GM18867 (cell line): ENCODE results near the gene STK38.
"Not testable (repeated sequence)": the region's sequence is repeated elsewhere in the genome, so short reads cannot be mapped to it uniquely, and the experiment has no call there.

ENCODE experiments used
- ATAC-seq: cut with Tn5 transposase; IDR thresholded peaks from one replicate; pipeline ENCODE4 v1.9.1; 2021; ENCODE audit warnings: mild to moderate bottlenecking, moderate library complexity; ENCODE audit not compliant: unreplicated experiment

The STK38 gene

GRCh38 chr6:36491378-36491965, 55.8 kb downstream of the STK38 start:
- no peak for ATAC-seq

- ATAC-seq = no peak
These were observed 57.9 kb downstream of the STK38 start for GRCh38 chr6:36489426-36489825.

GRCh38 chr6:36488221-36488620, 59.1 kb downstream of the STK38 start:
- no peak for ATAC-seq

- ATAC-seq = no peak
These were observed 59.6 kb downstream of the STK38 start for GRCh38 chr6:36487698-36488097.

- ATAC-seq = no peak
These were observed 62.5 kb downstream of the STK38 start for GRCh38 chr6:36484736-36485135.

- ATAC-seq = not testable (repeated sequence)
These were observed 64.0 kb downstream of the STK38 start for GRCh38 chr6:36483326-36483725.

- no peak for ATAC-seq
These were observed 68.0 kb downstream of the STK38 start for GRCh38 chr6:36479256-36479655.

- no peak for ATAC-seq
These were observed 69.2 kb downstream of the STK38 start for GRCh38 chr6:36478051-36478526.

- no peak for ATAC-seq
These were observed 77.3 kb downstream of the STK38 start for GRCh38 chr6:36469946-36470345.

GRCh38 chr6:36469148-36469661, 78.1 kb downstream of the STK38 start:
- no peak for ATAC-seq

GRCh38 chr6:36467625-36468024, 79.7 kb downstream of the STK38 start:
- ATAC-seq = no peak

- ATAC-seq = no peak
These were observed 83.0 kb downstream of the STK38 start for GRCh38 chr6:36464233-36464632.

- ATAC-seq = no peak
These were observed 83.6 kb downstream of the STK38 start for GRCh38 chr6:36463676-36464075.

GRCh38 chr6:36461646-36462045, 85.6 kb downstream of the STK38 start:
- no peak for ATAC-seq

GRCh38 chr6:36460916-36461315, 86.4 kb downstream of the STK38 start:
- ATAC-seq = no peak

GRCh38 chr6:36459501-36459900, 87.8 kb downstream of the STK38 start:
- no peak for ATAC-seq

GRCh38 chr6:36455486-36456027, 91.7 kb downstream of the STK38 start:
- ATAC-seq = no peak

GRCh38 chr6:36452897-36453296, 94.4 kb downstream of the STK38 start:
- ATAC-seq = not testable (repeated sequence)

GRCh38 chr6:36449173-36449572, 98.1 kb downstream of the STK38 start:
- ATAC-seq = not testable (repeated sequence)

- ATAC-seq = no peak
These were observed 101.7 kb downstream of the STK38 start for GRCh38 chr6:36445621-36446020.

GRCh38 chr6:36444470-36444869, 102.8 kb downstream of the STK38 start:
- ATAC-seq = no peak
